NCI-H774 (cell line): ENCODE results near the gene KCNK16.
"Not testable (repeated sequence)": the region's sequence is repeated elsewhere in the genome, so short reads cannot be mapped to it uniquely, and the experiment has no call there.

ENCODE experiments used
- DNase-seq: peaks from one replicate; lab custom pipeline; 2025; lab: John Stamatoyannopoulos, UW

Gene KCNK16

DNA sequence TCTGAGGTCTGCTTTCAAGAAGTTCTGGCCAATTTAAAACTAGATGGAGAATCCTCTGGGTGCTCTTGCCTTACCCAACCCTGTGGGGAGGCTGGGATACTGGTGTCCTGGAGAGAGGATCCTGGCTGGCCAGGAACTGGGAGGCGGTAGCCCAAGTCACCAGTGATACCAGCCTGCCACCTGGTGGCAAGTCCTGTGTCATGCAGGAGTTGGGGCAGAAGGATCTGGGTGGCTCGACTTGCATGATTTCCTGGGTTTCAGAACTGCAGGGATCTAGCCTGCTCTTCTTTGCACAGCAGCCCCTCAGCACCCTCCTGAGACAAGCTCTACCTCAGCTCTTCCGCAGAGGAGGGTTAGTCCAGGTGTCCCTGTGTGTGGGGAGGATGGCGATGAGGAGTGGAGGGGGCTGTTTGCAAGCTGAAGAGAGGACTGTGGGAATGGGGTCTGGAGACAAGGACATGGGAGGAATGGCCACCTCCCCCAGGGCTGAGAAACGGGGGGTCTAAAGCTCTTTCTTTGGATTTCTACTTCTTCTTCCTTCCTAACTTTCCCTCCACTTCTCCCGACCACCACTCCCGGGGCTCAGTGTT lies 12.5 kb downstream of the KCNK16 start:
- DNase-seq: peak; percentile 55

DNA sequence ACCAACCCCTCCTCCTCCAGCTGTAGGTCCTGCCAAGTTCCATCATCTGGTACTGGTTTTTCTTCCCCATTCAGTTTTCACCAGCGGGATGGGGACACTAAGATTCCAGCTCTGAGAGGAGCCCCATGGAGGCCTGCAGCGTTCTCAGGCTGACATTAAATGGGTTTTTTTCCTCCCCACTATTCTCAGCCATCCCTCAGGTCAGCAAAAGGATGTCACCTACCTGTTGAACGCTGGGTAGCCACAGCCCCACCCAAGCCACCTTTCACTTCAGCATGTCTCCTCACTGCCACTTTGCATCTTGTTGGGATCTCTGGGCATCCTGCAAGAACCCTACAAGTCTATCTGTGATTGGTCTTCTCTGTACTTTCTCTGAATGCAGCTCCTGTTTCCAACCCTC lies 15.0 kb downstream of the KCNK16 start:
- DNase-seq: no peak

DNA sequence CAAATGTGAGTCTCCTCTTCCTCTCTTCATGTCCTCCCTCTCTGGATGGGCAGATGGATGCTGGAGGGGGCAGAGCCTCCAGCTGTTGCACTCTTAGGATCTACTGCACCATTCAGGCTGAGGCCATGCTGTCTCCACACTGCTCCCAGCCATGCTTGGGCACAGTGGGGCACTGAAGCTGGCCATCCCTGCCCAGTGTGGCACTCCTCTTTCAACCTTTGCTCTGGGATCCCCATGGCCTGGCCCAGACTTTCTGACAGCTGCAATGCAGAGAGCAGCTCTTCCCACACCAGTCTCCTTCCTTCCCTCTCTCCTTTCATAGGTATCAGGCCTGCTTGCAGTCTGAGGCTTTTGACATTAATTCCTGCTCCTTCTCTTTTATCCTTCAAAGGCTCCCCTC lies 17.6 kb downstream of the KCNK16 start:
- DNase-seq: no peak

DNA sequence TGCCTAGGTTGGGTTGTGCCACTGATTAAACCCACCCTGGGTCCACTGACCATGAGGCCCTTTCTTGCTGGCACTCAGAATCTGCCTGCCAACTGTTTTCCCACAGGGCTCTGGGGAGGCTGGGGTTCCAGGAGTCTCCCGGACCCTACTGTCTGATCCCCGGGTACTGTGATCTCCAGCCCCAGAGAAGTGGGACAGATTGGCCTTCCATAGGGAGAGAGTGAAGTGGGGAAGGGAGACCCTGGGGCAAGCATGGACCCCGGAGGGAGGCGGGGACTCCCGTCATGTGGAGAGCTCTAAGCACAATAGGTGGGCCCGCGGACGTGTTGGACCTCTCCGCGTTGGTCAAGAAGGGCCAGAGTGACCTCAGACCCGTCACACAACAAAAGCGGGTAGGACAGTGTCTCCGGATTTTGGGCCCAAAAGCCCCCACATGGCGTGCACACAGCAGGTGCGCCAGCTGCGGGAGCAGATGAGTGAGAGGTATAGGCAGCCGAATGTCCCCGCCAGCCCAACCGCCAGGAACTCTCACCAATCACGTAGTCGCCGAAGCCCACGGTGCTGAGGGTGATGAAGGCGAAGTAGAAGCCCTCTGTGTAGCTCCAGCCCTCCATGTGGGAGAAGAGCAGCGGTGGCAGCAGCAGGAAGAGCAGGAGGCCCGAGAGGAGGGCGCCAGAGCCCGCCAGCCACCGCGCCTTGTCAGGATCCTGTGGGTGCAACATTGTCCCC lies 18.9 kb downstream of the KCNK16 start:
- DNase-seq: no peak

DNA sequence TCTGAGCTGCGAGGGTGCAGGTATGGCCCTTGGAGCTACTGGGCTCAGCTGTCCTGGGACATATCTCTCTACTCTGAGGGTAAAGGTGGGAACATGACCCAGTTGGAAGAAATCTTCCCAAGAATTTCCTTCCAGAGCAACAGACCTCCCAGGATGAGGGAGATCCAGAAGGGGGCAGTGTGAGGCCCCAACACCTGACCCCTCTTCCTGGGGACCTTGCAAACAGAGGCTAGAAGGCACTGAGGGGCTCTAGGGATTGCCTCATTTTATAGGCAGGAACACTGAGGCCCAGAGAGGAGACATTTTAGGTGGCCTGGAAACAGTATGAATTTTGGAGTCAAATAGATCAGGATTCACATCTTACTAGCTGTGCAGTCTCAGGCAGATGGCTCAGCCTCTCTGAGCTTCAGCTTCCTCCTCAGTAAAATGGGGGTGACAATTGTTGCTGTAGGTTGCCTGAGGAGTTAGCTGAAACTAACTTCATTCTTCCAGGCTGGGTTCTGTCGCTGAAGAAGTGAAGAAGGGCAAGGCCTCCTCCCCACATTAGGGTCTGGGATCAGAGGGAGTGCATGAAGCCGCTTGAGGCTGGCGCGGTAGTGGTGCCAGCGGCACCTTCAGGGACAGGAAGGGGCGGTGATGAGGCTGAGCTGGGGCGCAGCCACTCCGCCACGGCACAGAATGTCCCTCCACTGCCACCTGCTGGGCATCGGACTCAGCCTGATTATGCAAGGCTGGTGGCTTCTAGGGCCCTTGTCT lies 19.7 kb downstream of the KCNK16 start:
- peak; percentile 75 for DNase-seq

DNA sequence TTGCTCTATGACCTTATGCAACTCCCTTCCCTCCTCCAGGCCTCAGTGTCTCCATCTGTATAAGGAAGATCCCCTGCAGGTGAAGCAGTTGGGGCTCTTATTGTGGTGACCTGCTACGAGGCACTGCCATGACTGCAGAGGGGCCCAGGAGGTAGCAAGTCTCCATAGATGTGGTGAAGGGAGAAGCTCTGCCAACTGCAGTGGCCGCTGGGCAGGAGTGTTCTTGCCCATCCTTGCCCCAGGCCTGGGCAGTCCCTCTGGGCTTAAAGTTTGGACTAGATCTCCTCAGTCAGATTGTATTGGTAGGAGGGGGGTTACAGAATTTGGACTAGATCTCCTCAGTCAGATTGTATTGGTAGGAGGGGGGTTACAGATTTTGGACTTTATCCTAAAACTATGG lies 20.5 kb downstream of the KCNK16 start:
- DNase-seq: no peak

DNA sequence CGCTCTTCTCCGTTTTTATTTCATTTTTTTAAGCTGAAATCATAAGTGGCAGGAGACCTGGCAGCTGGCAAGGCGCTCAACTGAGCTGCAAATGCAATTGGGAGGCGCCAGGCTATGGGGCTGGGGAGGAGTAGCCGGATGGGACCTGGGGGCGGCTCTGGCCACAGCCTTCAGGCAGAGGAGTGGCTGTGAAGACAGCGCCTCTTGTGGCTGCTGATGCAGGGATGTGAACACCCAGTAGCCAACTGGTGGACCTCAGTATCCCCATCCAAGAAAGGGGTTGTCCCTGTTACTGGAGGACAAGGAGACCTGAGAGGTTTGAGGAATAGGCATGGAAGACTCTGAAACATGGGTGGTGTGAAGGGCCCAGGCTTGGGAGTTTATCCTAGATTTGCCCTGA lies 20.9 kb downstream of the KCNK16 start:
- DNase-seq: no peak

DNA sequence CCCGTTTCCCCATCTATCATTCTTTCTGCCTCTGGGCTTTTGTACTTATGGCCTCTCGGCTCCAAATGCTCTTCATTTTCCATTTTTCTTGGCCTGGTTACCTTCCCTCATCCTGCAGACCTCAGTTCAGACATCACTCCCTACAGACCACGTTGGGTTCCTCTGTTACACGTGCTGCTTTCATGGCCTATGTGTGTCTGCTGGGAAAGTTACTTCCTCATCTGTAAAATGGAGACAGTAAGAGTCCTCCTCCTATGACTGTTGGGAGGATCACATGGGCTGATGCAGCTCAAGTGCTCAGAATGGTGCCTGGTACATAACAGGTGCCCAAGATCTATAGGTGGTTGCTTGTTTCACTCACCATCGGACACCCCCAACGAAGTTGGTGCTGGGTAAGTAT lies 21.8 kb downstream of the KCNK16 start:
- no peak for DNase-seq

DNA sequence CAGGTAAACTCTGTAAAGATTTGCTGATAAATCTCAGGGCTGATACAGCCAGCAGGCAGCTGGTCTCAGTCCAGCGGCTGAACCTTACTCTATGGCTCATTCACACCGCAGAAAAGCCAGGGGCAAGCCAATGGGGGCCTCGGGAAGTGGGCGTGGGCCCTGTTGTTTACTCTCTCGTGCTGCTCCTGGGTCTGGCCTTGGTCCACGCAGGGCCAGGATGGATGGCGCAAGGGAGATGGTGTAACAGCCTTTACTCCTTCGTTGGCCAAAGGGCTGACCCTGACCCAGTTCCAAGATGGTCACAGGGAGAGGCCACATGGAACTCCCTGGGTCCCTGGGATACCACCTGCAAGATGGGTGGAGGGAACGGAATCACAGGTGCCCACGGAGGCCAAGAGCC lies 24.4 kb downstream of the KCNK16 start:
- DNase-seq: no peak

DNA sequence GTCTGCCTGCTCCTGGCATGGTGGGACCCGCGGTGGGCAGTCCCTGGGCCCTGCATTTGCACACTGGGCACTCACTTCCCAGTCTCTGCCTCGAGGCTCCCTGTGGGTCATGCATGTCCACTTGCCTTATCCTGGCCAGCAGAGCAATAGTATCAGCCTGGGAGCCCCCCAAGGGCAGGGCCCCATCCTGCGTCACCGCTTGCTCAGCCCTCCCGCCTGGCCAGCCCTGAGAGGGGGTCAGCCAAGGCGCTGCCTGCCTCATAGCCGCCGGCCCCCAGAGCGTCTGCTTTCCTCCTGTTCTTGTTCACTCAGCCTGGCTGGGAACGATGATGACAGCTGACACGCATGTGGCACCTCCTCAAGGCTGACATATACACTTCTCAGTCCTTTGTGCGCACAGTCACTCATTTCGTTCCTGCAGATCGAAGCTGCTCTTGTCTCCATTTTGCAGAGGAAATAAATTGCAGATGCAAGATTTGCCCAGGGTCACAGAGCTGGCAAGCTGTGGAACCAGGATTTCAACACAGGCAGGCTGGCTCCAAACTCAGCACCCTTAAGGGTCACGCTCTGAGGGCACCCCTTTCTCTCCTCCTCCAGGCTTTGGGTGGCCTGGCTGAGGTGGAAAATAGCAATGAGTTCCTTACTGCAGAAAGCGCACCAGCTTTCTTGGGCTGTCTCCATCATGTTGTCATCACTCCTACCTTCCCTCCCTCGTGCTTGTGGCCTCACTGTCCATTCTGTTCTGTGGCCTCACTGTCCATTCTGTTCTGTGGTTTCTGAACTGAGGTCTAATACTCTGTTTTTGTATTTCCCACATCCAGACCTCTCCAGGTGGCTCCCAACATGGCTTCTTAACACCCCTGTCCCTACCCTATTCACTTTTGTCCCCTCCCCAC lies 25.5 kb downstream of the KCNK16 start:
- no peak for DNase-seq

DNA sequence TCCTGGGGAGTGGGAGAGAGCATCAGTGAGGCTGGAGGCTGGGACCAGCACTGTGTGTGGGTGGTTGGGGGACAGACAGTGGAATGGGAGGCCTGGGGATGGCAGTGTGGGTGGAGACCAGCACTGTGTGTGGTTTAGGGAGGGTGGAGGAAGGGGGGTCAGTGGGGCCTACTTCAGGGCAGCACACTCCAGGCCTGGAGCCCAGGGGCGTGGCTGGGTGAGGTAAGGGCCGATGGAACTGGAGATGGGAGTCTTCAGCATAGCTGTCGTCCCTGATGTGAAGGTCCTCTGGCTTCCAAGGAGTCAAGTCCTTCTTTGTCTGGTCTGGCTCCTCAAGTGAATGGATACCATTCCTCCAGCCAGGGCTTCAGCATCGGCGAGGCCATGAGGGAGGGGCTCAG lies 26.9 kb downstream of the KCNK16 start:
- no peak for DNase-seq

DNA sequence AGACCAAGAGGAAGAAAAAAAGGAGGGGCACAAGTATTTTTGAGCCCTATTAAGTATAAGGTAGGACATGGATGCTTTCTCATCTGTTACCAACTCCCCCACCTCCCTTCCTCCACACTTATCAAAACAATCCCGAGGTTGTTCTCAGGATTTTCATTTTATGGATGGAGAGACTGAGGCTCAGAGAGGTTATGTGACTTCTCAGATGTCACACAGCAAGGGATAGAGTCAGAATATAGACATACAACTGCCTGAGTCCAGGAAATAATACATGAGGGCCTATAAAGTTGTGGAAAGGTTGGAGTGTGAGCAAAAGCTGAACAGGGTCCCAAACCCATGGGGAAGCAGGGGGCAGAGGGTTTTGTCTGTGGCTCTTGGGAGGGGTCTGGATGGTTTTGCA lies 27.6 kb downstream of the KCNK16 start:
- DNase-seq: no peak

DNA sequence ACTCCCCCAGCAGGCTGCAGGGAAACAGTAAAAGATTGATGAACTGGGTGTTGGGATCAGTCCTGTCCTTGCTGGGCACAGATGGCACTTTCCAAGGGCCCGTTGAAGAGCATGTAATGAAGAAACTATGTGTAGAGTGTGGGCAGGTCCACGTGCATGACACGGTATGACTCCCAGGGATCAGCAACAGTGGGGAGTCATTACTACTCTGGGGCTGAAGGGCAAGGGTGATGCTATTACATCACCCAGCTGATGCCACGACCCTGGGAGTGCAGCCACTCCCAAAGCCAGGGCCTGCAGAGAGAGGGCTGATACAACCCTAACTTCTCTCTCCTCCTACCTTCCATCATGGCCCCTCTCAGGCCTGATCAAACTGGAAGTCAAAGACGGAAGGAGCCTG lies 28.4 kb downstream of the KCNK16 start:
- DNase-seq: no peak

DNA sequence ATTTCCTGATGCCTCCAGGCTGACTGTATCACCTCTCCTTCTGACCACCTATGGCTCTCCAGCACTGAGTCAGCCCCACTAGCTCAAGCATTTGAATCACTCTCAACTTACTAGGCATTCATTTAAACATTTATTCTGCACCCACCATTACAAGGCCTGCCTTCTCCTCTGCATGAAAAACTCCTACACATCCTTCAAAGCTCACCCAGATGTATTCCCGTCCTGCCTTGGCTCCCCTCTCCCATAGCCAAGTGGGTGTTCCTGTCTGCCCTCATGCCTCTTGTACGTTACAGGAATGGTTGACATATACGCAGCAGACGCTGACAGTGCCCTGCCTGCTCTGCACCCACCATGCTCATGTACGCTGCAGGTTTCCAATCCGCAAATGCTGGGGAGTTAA lies 29.9 kb downstream of the KCNK16 start:
- no peak for DNase-seq

DNA sequence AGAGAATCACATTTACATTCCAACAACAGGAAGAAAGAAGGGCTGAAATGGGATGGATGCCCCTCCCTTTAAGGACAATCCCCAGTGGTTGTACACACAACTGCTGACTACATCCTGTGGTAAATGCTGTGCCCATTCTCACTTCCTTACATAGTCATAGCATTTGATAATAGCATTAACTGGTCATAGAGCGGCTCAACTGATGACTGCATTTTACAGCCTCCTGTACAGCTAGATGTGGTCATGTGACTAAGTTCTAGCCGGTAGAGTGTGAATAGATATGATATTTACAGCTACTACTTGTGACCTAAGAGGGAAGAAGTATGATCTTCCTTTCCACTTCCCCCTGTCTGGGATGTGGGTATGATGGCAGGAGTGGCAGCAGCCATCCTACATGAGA lies 33.0 kb downstream of the KCNK16 start:
- DNase-seq: no peak

DNA sequence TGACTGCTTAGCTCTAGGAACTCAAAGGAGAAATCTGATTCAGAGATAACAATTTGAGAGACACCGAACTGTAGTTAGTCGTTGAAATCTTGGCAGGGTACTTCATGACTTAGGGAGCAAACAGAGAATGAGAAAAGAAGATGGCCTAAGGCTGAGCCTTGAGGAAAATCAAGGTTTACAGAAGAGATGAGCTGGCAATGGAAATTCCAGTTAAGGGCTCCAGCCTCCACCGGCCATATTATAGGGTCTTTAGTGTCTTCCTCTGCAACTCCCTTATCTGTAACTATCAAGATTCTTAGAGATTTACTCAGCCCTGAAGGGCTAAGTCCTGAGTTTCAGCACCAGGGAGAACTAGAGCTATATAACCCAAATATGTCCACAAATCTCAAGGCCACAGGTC lies 34.9 kb downstream of the KCNK16 start:
- DNase-seq: no peak

DNA sequence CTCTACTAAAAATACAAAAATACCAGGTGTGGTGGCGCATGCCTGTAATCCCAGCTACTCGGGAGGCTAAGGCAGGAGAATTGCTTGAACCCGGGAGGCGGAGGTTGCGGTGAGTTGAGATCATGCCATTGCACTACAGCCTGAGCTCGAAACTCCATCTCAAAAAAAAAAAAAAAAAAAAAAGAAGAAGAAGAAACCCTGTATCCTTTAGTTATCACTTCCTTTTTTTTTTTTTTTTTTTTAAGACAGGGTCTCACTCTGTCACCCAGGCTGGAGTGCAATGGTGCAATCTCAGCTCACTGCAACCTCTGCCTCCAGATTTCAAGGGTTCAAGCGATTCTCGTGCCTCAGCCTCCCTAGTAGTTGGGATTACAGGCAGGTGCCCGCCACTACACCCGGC lies 35.9 kb downstream of the KCNK16 start:
- not testable (repeated sequence) for DNase-seq

DNA sequence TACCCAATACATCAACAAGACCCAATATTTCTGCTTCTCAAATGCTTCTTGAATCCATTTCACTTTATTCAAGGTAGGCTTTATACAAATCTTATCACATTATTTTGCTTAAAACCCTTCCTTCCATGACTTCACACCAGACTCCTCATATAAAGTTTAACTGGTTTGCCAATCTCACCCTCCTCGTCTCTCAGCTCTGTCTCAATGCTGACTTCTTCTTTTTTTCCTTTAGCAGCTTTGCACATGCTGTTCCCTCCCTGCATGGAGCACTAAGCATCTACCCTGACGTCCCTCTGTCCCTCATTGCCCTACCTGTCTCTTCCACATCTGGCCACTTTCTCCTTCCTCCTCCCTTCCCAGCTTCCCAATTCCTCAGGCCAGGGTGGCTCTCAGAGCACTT lies 39.7 kb downstream of the KCNK16 start:
- no peak for DNase-seq

DNA sequence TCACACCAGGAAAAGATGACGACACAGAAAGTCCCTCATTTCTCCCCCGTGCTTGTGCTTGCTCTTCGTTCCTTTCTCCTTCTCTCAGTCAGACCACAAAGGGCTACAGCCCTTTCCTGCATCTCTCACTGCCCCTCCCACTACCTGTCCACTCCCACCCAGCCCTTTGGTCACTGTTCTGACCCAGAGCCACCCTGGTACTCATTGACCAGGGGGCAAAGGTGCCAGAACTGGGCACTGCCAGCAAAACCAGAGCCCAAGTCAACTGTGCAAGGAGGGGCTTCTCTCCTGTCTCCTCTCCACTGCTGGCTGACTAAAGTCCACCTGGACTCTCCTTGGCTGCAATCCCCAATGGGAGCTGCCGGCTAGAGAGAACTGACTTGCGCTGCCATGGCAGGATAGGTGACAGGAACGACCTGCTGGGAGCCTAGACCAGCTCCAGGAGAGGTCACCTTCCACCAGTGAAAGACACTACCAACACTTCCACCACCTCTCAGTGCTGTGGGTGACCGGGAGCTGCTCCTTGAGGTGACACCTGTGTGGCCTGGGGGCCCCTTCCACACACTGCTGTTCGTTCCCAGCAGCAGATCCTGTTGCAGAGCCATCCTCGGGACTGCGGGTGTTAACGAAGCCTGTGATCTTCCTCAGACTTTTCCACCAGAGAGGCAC lies 41.1 kb downstream of the KCNK16 start:
- no peak for DNase-seq

DNA sequence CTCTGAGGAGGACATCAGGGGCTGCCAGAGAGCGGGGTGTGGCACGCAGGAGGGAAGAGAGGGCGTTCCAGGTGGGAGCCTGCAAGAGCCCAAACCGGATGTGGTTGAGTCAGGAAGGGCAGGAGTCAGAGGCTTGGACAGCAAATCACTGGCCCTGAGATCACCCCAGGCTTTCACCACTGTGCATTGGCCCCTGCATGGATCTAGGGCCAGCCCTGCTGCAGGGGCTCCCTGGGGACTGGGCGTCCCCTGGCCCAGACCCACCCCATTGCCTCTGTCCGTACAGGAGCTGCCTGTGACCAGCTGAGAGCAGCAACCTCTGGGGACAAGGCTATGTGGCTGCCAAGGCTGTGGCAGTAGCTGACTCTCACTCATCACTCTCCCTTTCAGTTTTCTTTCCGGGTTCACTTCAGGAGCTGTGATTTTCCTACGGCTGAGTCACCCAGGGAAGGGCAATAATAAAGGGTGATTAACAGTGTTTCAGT lies 42.2 kb downstream of the KCNK16 start:
- no peak for DNase-seq

DNA sequence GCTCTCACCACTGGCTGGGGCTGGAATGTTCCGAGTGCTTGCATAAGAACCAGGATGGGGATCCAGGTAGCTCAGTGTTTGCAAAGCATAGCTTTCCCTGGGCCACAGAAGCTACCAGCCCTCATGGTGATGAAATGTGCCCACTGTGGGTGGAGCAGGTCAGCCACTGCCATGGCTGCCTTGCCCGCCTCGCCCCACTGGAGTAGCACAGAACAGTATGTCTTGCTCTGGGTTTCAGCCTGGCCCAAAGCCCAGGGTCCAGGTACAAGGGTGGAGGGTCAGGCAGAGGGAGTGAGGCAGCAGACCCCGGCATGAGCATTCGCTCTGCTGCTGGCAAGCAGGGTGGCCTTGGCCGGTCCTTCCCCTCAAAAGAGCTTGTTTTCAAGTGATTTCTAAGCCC lies 43.0 kb downstream of the KCNK16 start:
- no peak for DNase-seq
